Subcutaneous abdominal adipose tissue (tissue), 5 donors: ENCODE measurements around the gene TP53AIP1.

Experiments
- H3K27ac ChIP-seq: one replicate; pipeline ENCODE4 v1.7.0; 2013; ENCODE audit warnings: low read depth, mild to moderate bottlenecking, inconsistent platforms, low read length, moderate library complexity
- H3K27me3 ChIP-seq, 5 donors: one replicate each; pipeline ENCODE4 v1.7.0; 2013; ENCODE audit warnings: low read length in 5 of 5, inconsistent platforms in 1 of 5; ENCODE audit not compliant: control insufficient read depth in 5 of 5, insufficient read depth in 4 of 5
- H3K36me3 ChIP-seq, 5 donors: one replicate each; pipeline ENCODE4 v1.7.0; 2013; ENCODE audit warnings: low read length in 5 of 5; ENCODE audit not compliant: control insufficient read depth in 5 of 5, insufficient read depth in 5 of 5
- H3K4me1 ChIP-seq, 5 donors: one replicate each; pipeline ENCODE4 v1.7.0; 2013; ENCODE audit warnings: low read length in 5 of 5, mild to moderate bottlenecking in 3 of 5, moderate library complexity in 1 of 5; ENCODE audit not compliant: control insufficient read depth in 5 of 5, insufficient read depth in 5 of 5
- H3K4me3 ChIP-seq, 5 donors: one replicate each; pipeline ENCODE4 v1.7.0; 2013; ENCODE audit warnings: low read length in 5 of 5, low read depth in 1 of 5
- H3K9ac ChIP-seq, 5 donors: one replicate each; pipeline ENCODE4 v1.7.0; 2013; ENCODE audit warnings: low read length in 5 of 5, mild to moderate bottlenecking in 4 of 5, moderate library complexity in 3 of 5
- H3K9me3 ChIP-seq, 5 donors: one replicate each; pipeline ENCODE4 v1.7.0; 2013; ENCODE audit warnings: low read length in 5 of 5; ENCODE audit not compliant: control insufficient read depth in 5 of 5
- donor health status: healthy.
- donor health status: healthy.
- donor health status: healthy.
- donor health status: healthy.
- donor health status: healthy.

Gene TP53AIP1

GRCh38 chr11:128963744-128964325 is 21.2 kb upstream of the TP53AIP1 start:
- H3K27me3 ChIP-seq: no peaks in the 10 kb centered on the region

GRCh38 chr11:128962896-128963295 is 20.2 kb upstream of the TP53AIP1 start:
- peaks cover 0 to 3% (median 0%) of the 10 kb centered on the region in 5 donors for H3K36me3 ChIP-seq
- no peak overlapping the region for H3K27ac ChIP-seq
- no peaks in the 10 kb centered on the region for H3K27me3 ChIP-seq

More at GRCh38 chr11:128963744-128964325, 21.2 kb upstream of the TP53AIP1 start:
- Histone ChIP-seq H3K9ac (no peak overlapping the region), H3K9me3 (no peaks in the 10 kb centered on the region), H3K36me3 (peaks cover 1 to 6% (median 4%) of the 10 kb centered on the region in 5 donors), H3K4me1 (peaks cover 0 to 5% (median 0%) of the 10 kb centered on the region in 5 donors), H3K27ac (no peak overlapping the region), H3K4me3 (no peak overlapping the region)

GRCh38 chr11:128961645-128962044 is 19.0 kb upstream of the TP53AIP1 start:
- Histone ChIP-seq H3K36me3 (peaks cover 0 to 3% (median 0%) of the 10 kb centered on the region in 5 donors), H3K4me1 (peaks cover 0 to 8% (median 5%) of the 10 kb centered on the region in 5 donors), H3K27me3 (peaks cover 0 to 10% (median 0%) of the 10 kb centered on the region in 5 donors), H3K4me3 (no peak overlapping the region), H3K27ac (no peak overlapping the region), H3K9ac (no peak overlapping the region), H3K9me3 (no peaks in the 10 kb centered on the region)

More at GRCh38 chr11:128962896-128963295, 20.2 kb upstream of the TP53AIP1 start:
- Histone ChIP-seq H3K9ac (no peak overlapping the region), H3K4me3 (no peak overlapping the region), H3K4me1 (peaks cover 0 to 5% (median 0%) of the 10 kb centered on the region in 5 donors), H3K9me3 (no peaks in the 10 kb centered on the region)

GRCh38 chr11:128957202-128957482 is 14.5 kb upstream of the TP53AIP1 start:
- Histone ChIP-seq H3K4me3 (no peak overlapping the region), H3K27ac (no peak overlapping the region), H3K4me1 (peaks cover 0 to 6% (median 5%) of the 10 kb centered on the region in 5 donors), H3K9ac (no peak overlapping the region), H3K9me3 (no peaks in the 10 kb centered on the region), H3K27me3 (peaks cover 0 to 10% (median 0%) of the 10 kb centered on the region in 5 donors), H3K36me3 (no peaks in the 10 kb centered on the region)

GRCh38 chr11:128956401-128957201 is 13.9 kb upstream of the TP53AIP1 start:
- Histone ChIP-seq H3K27me3 (peaks cover 0 to 10% (median 0%) of the 10 kb centered on the region in 5 donors), H3K4me3 (no peak overlapping the region), H3K9ac (no peak overlapping the region), H3K9me3 (no peaks in the 10 kb centered on the region), H3K27ac (no peak overlapping the region), H3K36me3 (no peaks in the 10 kb centered on the region), H3K4me1 (peaks cover 0 to 6% (median 5%) of the 10 kb centered on the region in 5 donors)

- H3K36me3 ChIP-seq: no peaks in the 10 kb centered on the region
- H3K9ac ChIP-seq: no peak overlapping the region
- H3K27ac ChIP-seq: no peak overlapping the region
- no peak overlapping the region for H3K4me3 ChIP-seq
- peaks cover 0 to 10% (median 0%) of the 10 kb centered on the region in 5 donors for H3K27me3 ChIP-seq
- peaks cover 0 to 6% (median 5%) of the 10 kb centered on the region in 5 donors for H3K4me1 ChIP-seq
- H3K9me3 ChIP-seq: no peaks in the 10 kb centered on the region
Measured at GRCh38 chr11:128955636-128956035, 13.0 kb upstream of the TP53AIP1 start.

- H3K9ac ChIP-seq: no peak overlapping the region
- no peak overlapping the region for H3K27ac ChIP-seq
- H3K4me1 ChIP-seq: peaks cover 0 to 11% (median 6%) of the 10 kb centered on the region in 5 donors
- H3K4me3 ChIP-seq: no peak overlapping the region
- H3K9me3 ChIP-seq: no peaks in the 10 kb centered on the region
- H3K27me3 ChIP-seq: peaks cover 0 to 10% (median 0%) of the 10 kb centered on the region in 5 donors
- H3K36me3 ChIP-seq: no peaks in the 10 kb centered on the region
Measured at GRCh38 chr11:128953151-128953550, 10.5 kb upstream of the TP53AIP1 start.

- H3K9ac ChIP-seq: no peak overlapping the region
- H3K27ac ChIP-seq: no peak overlapping the region
- H3K27me3 ChIP-seq: no peaks in the 10 kb centered on the region
- no peaks in the 10 kb centered on the region for H3K9me3 ChIP-seq
- H3K36me3 ChIP-seq: no peaks in the 10 kb centered on the region
- peaks cover 0 to 6% (median 4%) of the 10 kb centered on the region in 5 donors for H3K4me1 ChIP-seq
- H3K4me3 ChIP-seq: no peak overlapping the region
Measured at GRCh38 chr11:128949791-128950454, 7.3 kb upstream of the TP53AIP1 start.

GRCh38 chr11:128948583-128948982 is 5.9 kb upstream of the TP53AIP1 start:
- no peak overlapping the region for H3K9ac ChIP-seq
- no peaks in the 10 kb centered on the region for H3K36me3 ChIP-seq
- H3K4me3 ChIP-seq: no peak overlapping the region
- H3K27ac ChIP-seq: no peak overlapping the region
- peaks cover 0 to 6% (median 4%) of the 10 kb centered on the region in 5 donors for H3K4me1 ChIP-seq
- peaks cover 0 to 6% (median 0%) of the 10 kb centered on the region in 5 donors for H3K27me3 ChIP-seq
- no peaks in the 10 kb centered on the region for H3K9me3 ChIP-seq

GRCh38 chr11:128947773-128948172 is 5.1 kb upstream of the TP53AIP1 start:
- H3K9ac ChIP-seq: no peak overlapping the region
- H3K27ac ChIP-seq: no peak overlapping the region
- no peak overlapping the region for H3K4me3 ChIP-seq
- no peaks in the 10 kb centered on the region for H3K36me3 ChIP-seq
- peaks cover 0 to 14% (median 4%) of the 10 kb centered on the region in 5 donors for H3K4me1 ChIP-seq
- H3K27me3 ChIP-seq: peaks cover 0 to 9% (median 3%) of the 10 kb centered on the region in 5 donors
- H3K9me3 ChIP-seq: no peaks in the 10 kb centered on the region
